Measurements from ENCODE around the gene CEP131.
A peak's percentile ranks its signal among the peaks of the same experiment; 100 is the strongest.

CEP131 gene

DNA sequence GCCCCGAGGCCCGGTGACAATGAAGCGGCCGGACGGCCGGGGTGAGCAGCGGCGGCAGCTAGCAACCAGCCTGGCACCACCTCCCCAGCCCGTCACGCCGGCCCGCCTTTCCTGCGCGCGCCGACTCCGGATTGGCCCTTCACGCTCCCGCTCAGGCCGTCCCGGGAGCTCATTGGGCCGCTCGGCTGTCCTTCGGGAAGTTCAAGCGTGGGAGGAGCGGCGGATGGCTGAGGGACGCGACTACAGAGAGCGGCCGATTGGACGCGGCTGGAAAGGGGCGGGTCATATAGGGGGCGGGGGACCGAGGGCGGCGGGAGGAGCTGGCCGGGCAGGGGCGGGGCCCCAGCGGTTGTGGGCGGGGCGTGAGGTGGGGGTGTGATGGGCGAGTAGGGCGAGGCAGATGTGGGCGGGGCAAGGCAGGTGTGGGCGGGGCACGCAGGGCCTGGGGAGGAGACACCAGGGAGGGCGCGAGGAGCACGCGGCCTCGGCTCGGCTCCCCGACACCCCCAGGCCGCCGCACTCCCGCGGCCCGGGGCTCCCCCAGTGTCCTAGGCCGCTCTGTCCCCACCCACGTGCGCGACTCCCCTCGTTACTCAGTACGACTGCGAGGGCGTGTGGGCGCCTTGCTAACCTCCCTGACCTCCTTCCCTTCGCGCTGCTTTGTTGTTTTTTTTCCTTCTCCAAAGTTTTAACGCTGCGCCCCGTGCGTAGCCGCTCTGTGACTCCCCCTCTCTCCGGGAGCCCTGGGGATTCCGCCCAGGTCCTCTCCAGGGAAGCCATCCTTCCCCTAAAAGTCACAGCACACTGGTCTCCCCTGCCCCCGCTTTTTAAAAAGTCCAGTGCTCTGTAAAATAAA is at the start of gene CEP131:
Gene CEP131 (minus strand): TSS at position 60 of the 856 bp plus-strand sequence. CDS start 2,909 bp downstream, outside the sequence.
- DNase-seq (ENCODE audit: low spot score), result peak; percentile 100

DNA sequence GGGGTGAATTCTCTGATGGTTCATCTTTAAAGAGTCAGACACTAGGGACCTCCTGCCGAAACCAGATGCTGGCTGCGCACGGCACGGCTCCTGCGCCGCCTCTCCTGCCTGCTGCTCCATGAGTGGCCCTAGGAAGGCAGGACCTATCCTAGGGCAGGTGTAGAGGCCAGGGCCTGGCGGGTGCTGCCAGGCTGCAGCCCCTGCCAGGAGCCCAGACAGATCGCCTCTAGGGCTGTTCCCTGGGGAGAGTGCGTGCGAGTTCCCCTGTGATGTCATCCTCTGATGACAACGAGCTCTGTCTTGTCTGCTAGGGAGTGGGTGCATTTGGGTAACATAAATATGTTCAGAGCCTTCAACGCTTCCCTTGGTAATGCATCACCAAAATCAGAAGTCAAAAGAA is 48.5 kb upstream of the CEP131 start:
- DNase-seq (ENCODE audit: low spot score), result no peak

DNA sequence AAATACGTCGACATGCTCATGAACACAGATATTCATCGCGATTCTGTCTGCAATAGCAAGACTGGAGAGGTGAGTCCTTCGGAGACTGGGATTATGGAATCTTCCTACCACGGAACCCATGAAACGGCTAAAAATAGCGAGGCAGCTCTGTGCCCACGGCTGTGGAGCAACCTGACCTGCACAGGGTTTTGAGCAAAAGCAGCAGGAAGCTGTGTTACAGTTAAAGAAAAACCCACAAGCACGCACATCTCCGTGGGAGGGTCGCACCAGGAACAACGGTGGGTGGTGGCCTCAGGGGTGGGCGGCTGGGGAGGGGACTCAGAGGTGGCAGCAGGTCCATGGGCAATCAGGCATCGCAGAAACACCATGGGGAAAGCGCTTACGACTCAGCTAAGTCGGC is 47.5 kb upstream of the CEP131 start:
- DNase-seq (ENCODE audit: low spot score), result no peak

DNA sequence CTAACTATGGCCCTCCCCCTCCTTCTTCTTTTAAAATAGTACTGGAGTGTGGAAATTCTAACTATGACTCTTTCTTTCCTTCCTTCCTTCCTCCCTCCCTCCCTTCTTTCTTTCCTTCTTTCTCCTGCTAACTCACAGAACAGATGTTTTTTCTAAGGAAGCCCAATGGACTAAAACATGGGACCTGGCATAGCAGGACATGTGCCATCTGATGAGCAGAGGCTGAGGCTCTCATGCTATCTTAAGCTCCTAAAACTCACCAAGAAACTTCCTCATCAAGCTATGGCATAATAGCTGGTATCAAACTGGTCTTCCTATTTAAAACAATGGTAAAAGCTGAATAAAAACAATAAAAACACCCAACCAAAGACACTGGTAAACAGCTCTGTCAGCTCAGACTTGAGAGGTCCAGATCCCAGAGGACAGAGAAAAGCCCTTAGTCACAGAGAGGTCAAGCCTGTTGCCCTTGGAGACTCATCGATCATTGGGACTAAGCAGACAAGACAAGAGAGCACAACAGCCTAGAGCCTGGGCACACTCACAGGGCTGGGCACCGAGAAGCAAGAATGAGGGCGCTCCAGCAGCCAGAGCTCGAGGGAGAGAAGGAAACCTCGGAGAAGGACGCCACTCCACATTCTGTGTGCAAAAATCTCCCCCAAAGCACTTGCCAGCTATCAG is 44.8 kb upstream of the CEP131 start:
- no peak for DNase-seq (ENCODE audit: low spot score)

DNA sequence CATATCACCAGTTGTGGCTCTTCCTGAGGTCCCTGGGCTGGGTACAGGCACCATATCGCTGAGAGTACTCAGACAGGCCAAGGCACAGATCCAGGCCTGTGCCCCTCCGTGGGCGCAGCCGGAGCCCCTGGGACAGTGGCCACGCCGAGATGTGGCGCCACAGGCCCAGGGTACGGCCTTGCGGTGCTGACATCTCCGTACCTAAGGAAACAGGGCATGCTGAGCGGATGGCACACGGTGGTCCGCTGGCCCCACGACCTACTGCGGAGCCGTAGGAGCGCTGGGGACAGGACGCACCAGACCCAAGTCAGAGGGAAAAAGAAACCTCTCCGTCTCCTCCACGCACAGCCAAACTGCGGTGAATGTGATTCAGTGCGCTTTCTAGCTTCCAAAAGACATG is 42.8 kb upstream of the CEP131 start:
- no peak for DNase-seq (ENCODE audit: low spot score)

DNA sequence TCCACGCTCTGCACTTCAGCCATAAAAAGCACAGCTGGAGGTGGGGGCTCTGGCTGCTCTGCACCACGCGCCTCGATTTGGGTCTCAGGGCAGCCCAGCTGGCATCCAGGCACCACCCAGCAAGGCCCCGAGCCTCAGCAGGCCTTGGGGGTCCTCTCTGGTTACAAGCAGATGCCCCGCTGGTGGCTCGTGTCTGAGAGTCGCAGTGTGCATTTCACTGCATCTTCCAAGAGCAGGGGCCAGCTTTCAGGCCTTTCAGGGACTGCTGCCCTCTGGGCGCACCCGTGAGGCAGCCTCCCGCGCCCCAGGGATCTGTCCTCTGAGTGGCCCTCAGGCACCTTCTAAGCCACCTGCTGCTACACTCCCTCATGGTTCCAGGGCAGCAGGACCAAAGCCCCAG is 41.9 kb upstream of the CEP131 start:
- DNase-seq (ENCODE audit: low spot score), result no peak

DNA sequence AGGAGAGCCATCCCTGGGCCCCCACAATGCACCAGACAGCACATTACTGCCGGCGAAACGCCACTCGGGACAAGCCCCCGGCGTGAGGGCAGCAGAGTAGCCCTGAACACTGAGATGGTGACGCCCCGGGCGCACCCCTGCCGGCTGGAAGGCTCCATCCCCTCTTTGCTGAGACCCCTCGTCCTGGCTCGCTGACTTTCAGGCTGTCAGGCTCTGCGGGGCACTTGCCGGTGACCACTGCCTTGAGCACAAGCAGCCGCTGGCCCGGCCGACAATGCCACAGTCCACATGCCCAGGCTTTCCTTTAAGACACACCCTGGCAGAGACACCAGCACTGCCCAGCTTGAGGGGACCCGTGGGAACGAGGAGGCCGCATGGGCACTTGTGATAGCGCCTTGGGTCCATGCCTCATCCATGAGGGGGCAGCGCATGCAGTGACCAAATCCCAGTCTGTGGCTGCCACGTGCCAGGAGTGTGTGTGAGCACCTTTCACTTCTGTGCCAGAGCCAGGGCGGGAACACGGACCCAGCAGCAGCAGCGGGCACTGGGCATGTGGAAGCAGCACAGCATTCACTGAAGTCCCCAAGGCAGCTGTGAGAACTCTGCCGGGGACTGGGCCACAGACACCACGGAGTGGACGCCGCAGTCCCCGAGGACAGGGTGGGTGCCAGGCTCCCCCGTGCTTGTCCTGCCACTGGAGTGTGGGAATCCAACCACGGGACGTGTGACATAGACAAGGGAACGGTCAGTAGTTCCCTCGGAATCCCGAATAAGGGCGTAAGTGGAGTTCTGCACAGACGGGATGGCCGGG is 40.8 kb upstream of the CEP131 start:
- DNase-seq (ENCODE audit: low spot score), result no peak

DNA sequence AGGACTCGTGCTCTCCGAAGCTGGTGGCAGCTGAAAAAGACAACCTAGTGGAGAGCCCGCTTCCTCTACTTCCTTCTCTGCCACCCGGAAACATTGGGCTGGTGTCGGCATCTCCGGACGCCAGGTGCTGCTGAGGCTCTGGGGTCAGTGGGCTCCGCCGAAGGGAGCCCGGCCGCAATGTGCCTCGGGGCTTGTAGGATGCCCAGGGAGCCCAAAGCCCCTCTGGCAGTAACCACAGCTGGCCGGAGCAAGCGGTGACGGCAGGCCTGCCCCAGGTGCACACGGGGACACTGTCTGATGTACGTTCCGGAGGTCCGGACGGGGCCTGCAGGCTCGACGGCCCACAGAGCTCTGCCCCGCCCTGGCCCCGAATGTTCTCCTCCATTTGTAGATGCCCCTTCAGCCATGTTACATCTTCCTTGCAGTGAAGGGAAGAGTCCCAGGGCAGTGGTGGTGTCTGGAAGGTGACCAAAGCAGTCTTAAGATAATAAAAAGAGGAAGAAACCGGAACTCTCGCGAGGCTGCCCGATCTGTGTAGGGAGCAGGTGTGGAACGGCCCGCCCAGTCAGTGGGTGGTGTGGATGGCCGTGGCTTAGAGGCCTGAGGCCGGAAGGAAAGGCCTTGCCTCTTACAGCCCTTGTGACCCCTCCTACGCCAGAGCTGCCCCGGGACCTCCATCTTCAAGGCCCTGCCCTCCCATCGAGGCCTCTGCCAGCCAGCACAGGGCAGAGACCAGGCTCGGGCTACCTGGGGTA is 39.0 kb upstream of the CEP131 start:
- no peak for DNase-seq (ENCODE audit: low spot score)

DNA sequence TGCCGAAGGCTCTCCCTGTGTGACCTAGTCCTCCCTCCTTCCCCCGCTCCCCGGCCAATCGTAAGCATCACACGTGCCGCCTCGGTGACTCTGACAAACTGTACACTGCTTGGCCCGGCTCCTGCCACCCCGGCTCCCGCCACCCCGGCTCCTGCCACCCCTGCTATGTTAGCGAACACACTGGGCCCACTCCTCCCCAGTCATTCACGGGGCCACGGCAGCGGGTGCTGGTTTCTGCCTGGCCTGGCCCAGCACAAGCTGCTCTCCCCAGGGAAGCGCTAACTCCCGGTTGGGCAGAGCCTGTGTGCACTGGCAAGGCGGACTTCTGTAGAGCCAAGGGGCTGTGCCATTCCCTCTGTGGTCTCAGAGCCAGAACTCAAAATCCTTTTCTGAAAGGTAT is 38.3 kb upstream of the CEP131 start:
- DNase-seq (ENCODE audit: low spot score), result no peak

DNA sequence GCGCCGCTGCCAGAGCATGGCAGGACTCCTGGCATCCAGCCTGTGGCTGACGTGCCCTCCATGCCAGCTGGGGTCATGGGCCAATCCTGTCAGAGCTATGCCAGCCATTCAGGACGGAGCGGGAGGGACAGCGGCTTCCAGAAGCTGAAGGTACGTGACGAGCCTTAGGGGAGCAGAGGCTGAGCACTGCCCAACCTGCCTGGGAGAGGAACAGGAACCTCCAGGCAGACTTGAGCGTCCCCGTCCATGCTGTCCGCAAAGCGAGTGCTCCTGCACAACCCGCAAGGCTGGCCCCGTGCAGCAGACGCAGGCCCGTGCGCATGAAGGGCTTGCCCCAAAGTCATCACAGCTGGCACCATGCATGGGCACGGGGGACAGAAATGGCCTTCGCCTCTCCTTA is 37.9 kb upstream of the CEP131 start:
- no peak for DNase-seq (ENCODE audit: low spot score)

DNA sequence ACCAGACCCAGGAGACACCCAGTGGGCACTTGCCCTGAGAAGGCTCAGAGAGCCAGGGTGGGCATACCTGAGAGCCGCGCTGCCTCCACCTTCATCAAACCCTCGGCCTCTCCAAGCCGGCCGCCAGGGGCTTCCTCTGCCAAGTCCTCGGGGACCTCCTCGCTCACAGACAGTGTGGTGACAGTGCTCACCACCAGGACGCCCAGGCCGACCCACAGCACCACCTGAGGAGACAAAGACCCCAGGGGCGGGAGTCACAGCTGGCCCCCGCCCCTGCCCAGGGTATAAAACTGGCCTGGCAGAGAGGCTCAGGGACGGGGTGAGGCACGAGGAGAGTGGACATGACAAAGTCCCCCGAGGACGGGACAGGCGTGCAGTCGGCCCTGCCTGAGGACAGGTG is 37.4 kb upstream of the CEP131 start:
- no peak for DNase-seq (ENCODE audit: low spot score)

DNA sequence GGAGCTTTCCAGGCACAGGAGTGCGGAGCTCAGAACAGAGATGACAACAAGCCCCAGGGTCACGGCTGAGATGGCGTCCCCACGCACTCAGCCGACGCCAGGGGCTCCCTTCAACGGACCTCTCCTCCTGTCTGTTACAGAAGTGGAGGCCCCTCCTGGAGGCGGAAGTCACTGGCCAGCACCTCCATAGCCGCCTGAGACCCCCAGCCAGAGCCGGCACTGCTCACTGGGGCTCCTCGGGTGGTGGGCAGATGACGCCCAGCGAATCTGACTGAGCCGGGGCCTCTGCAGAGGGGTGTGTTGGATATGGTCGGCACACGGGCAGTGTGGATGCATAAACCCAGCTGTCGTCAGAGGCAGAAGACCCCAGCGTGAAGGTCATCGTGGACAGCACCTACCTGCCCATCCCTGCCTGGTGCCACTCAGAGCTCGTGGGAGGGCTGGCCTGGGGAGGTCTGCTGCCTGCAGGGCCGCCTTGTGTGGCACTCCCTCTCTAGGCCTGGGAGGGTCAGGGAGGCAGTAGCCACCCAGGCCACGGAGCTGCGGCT is 36.4 kb upstream of the CEP131 start:
- no peak for DNase-seq (ENCODE audit: low spot score)

DNA sequence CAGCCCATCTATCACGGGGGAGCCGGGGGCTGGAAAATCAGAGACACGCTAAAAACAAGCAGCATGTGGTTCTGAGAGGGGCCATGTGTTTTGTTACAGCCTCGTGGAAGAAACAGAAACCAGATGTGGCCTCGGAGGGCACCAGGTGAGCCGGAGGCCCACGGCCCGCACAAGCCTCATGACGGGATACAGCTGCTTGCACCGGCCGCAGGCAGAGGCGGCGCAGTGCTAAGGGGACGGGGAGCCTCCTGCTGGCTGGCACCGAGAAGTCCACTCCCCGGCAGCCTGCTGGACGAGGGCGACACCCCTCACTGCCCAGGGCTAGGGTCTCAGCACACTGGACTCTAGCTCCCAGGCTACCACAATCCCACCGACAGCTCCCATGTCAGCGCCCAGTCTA is 35.5 kb upstream of the CEP131 start:
- DNase-seq (ENCODE audit: low spot score), result peak; percentile 77

DNA sequence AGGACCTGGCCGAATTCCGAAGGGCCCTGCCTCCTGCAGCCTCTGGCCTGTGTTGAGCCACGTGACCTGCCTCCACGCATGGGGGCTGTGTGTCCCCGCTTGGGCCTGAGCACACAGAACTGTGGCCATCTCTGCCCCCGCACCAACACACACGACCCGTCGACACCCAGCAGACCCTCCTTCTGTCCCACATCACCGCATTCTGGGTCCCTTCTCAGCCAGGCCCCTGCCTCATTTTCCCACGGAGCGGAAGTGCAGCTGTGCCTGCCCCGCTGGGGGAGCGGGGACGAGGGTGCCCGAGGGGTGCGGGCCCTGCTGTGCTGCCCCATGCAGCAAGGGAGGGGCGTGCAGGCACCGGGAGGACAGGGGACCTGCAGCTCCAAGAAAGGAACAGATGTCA is 34.8 kb upstream of the CEP131 start:
- DNase-seq (ENCODE audit: low spot score), result no peak

DNA sequence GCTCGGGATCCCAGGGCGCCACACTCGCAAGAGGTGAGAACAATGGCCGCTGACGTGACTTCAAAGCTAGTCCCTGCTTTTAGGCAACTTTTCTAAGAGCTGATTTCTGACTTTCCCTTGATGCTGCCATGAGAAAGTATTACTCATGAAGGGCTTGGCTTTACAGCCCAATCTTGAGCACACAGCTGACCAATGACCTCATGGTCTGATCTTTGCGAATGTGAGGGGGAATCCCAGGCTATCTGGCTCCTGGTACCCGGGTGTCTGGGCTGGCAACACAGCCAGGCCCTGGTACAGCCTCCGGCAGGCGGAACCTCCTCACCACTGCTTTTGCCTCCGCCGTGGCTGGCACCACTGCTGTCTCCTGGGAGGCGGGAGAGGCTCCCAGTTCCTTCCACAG is 33.9 kb upstream of the CEP131 start:
- no peak for DNase-seq (ENCODE audit: low spot score)

DNA sequence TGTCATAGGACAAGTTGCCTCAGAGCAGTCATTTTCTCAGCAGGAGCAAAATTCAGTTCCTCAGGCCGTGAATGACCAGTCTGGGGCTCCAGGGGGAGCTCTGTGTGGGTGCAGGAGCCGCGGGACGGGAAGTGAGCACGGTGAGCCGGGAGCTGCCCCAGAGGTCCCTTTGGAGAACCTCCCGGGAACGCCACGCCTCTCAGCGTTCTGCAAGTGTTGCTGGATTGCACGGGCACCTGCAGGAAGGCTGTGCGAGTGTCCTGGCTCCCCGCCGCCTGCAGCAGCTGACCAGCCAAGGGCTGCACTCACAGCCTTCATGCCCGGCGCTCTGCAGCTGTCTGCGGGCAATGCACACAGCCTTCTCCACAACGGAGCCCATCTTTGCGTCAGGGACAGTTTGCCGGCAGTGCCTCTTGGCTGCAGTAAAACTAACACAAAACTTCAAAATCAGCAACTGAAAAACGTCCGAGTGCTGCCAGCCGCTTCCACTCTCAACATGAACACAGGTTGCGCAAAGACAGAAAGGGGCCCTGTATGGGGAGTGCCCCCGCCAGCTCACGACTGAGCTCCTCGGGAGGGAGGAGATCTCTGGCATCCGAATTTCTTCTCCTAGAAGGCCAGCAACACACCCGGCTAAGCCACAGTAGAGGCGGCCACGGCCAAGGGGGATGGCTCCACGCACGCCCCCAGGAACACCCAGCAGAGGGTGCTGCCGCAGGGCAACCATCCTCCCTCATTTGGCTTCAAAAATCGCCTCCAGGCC is 32.4 kb upstream of the CEP131 start:
- peak; percentile 82 for DNase-seq (ENCODE audit: low spot score)

DNA sequence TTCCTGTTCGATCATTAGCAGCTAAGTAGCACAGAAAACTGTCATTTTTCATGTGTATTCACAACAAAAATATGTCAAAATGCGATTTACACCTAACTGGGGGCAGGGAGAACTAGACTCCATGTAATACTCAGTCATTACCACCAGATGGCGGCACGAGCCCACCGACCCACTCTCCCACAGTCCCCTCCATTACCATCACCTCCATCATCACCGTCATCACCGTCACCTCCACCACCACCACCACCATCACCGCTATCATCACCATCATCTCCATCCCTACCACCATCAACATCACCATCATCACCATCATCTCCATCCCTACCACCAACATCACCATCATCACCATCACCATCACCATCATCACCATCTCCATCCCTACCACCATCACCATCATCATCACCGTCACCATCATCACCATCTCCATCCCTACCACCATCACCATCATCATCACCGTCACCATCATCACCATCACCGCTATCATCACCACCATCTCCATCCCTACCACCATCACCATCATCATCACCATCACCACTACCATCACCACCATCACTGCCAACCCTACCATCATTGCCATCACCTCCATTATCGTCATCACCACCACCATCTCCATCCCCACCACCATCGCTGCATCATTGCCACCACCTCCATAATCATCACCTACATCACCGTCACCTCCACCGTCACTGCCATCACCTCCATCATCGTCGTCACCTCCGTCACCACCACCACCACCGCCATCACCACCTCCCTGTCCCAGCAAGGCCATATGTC is 30.8 kb upstream of the CEP131 start:
- DNase-seq (ENCODE audit: low spot score), result peak; percentile 78

DNA sequence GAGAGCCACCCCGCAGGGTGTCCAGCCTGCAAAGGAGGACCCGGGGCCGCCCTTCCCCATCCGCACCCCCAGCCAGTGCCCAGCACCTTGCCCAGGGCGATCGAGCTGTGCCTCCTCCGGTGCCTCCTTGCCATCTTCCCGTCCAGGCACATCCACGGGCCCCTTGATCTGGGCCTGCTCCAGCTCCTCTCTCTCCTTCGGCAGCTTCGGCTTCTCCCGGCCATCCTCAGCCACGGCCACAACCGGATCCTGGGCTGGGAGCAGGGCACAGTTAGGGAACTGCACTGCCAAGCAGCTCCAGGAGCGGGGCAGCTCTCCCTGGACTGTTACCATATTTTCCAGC is 30.2 kb upstream of the CEP131 start:
- DNase-seq (ENCODE audit: low spot score), result no peak

DNA sequence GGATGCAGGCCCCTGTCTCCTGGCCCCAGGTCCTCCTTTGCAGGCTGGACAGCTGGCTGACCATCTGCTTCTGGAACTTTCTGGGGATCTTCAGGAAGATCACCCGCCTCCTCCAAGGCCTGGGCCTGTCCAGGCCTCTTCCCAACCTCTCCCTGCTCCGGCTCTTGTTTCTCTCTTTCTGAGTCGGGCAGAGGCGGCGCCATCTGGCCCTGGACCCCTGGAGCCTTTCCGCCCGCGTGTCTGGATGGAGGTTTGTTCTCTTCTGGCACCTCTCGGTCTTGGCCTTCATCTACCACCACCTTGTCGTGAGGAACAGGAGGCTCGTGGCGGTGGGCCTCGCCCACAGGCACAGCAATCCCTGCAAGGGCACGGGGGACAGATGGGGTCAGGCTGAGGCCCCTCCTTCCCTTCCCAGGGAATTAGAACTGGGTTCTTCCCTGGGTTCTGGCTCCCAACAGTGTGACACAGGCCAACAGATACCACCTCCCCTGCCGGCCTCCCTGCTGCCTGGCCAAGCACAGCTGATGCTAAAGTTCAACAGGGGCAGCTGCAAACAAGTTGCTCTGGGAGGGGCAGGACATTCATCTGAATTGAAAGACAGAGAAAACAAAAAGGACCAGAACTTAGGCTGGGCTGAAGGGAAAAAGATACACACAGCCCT is 29.7 kb upstream of the CEP131 start:
- no peak for DNase-seq (ENCODE audit: low spot score)

Measured in iPS-NIHi11 (cell line).